ENCODE data around the gene AGFG2. TPM values are rescaled to one million over a fixed set of nuclear protein-coding genes. Genes with fewer than 3 reads are reported as not detected.

AGFG2 gene
- total and polyA plus RNA-seq, 10 of the 15 experiments (the other 5 are each of a cell fraction or from before 2014, with no cell fraction given) = 0.90 to 71.5 (median 25.4) TPM

DNA sequence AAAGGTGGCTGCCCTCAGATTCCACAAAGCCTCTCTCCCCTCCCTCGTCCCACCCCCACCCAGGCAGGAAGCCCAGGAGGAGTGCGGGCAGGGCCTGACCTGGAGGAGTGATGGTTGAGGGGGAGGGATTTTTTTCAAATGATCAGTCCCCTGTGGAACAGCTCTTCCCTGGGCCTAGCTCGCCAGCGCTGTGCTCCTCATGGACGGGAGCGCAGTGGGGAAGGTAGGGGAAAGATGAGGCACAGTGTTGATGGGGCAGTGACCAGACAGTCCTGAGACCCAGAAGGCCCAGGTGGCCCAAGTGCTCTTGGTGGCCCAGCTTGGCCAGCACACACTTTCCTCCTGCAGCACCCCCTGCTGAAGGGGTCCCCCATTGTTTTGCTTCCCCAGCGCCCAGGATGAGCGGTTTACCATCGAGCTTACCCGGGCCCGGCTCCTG lies 26.1 kb downstream of the AGFG2 start (continued):
- TF ChIP-seq TCF3 (IDR thresholded peaks at IDR 0.05; ENCODE audit: borderline replicate concordance, insufficient read depth, low read depth, low read length) (no peak), NFXL1 (IDR thresholded peaks at IDR 0.05; ENCODE audit: borderline replicate concordance) (no peak), CHD4 (IDR thresholded peaks at IDR 0.05) (no peak), ZNF384 (IDR thresholded peaks at IDR 0.05; ENCODE audit: borderline replicate concordance, low read depth, low read length) (no peak), NR2C1 (IDR thresholded peaks at IDR 0.05) (no peak), FOXK2 (IDR thresholded peaks at IDR 0.05) (no peak)

DNA sequence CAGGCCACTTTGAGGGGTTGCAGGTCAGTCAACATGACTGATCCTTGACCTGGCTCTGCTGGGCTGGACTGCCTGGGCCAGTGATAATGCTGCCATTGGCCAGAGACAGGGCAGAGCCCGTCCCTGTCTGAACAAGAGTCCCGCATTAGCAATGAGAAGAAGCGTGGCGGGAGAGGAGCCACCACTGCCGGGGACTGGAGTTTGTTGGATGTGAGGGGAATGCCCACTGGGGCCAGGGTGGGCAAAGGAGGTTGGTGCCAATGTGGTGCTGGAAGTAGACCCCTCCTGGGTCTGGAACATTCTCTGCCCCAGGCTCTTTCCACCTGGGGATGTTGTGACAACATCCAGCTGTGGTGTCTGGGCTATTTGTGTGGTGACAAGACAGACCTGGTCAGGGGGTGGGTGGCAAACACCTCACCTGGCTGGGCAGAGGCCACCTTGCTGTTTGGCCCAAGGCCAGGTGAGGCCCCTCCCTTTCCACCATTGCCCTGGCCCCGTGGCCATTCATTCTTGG lies 27.1 kb downstream of the AGFG2 start:
- BruUV-seq (replicated peaks) = TSS peak; percentile 48

More for the DNA sequence above, 27.1 kb downstream of the AGFG2 start:
- ChIA-PET SMC1A (ENCODE audit: uncharacterized antibody, unreplicated experiment) (interaction anchor here (1.4 to 2.2 kb wide), 2 partner anchors 23 to 139 kb away, joined by 4 to 13 read pairs; partner anchors contain the start of gene POP7), RAD21 (ENCODE audit: unreplicated experiment) (interaction anchor here (1.1 to 3.7 kb wide), 2 partner anchors 18 to 23 kb away, joined by 5 to 21 read pairs; partner anchors contain the start of genes FBXO24 and LRCH4), POLR2A (interaction anchor here (0.6 to 0.9 kb wide), 2 partner anchors 13 to 18 kb away, joined by 4 to 5 read pairs; no protein-coding TSS in a partner anchor), CTCF (interaction anchor here (0.6 to 12.6 kb wide), 9 partner anchors 20 to 287 kb away, joined by 3 to 190 read pairs (median 6); partner anchors contain the start of genes FBXO24, LRCH4, MOSPD3 and POP7)
- no peak for TF ChIP-seq POLR2AphosphoS5 (IDR thresholded peaks at IDR 0.05; ENCODE audit: low read length)
- TF ChIP-seq STAT3 (IDR thresholded peaks at IDR 0.05; ENCODE audit: low read depth, low read length) = no peak
- 0 out of 2 replicates have a peak, but pooled peaks have one; percentile 32 for TF ChIP-seq POLR2A (IDR thresholded peaks at IDR 0.05; ENCODE audit: low read depth, low read length)
- no peak for TF ChIP-seq BHLHE40 (IDR thresholded peaks at IDR 0.05; ENCODE audit: borderline replicate concordance in 1 of 2, low read depth in 2 of 2, low read length in 1 of 2)
- TF ChIP-seq, protein P1, sequence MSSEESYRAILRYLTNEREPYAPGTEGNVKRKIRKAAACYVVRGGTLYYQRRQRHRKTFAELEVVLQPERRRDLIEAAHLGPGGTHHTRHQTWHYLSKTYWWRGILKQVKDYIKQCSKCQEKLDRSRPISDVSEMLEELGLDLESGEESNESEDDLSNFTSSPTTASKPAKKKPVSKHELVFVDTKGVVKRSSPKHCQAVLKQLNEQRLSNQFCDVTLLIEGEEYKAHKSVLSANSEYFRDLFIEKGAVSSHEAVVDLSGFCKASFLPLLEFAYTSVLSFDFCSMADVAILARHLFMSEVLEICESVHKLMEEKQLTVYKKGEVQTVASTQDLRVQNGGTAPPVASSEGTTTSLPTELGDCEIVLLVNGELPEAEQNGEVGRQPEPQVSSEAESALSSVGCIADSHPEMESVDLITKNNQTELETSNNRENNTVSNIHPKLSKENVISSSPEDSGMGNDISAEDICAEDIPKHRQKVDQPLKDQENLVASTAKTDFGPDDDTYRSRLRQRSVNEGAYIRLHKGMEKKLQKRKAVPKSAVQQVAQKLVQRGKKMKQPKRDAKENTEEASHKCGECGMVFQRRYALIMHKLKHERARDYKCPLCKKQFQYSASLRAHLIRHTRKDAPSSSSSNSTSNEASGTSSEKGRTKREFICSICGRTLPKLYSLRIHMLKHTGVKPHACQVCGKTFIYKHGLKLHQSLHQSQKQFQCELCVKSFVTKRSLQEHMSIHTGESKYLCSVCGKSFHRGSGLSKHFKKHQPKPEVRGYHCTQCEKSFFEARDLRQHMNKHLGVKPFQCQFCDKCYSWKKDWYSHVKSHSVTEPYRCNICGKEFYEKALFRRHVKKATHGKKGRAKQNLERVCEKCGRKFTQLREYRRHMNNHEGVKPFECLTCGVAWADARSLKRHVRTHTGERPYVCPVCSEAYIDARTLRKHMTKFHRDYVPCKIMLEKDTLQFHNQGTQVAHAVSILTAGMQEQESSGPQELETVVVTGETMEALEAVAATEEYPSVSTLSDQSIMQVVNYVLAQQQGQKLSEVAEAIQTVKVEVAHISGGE (CRISPR knock-in tag; IDR thresholded peaks at IDR 0.05) = no peak
- no peak for TF ChIP-seq NFYA (IDR thresholded peaks at IDR 0.05; ENCODE audit: borderline replicate concordance, low read depth, low read length)
- TF ChIP-seq, protein P2, sequence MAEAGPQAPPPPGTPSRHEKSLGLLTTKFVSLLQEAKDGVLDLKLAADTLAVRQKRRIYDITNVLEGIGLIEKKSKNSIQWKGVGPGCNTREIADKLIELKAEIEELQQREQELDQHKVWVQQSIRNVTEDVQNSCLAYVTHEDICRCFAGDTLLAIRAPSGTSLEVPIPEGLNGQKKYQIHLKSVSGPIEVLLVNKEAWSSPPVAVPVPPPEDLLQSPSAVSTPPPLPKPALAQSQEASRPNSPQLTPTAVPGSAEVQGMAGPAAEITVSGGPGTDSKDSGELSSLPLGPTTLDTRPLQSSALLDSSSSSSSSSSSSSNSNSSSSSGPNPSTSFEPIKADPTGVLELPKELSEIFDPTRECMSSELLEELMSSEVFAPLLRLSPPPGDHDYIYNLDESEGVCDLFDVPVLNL (IDR thresholded peaks at IDR 0.05; ENCODE audit: low read depth, low read length) = no peak
- TF ChIP-seq RAD51 (IDR thresholded peaks at IDR 0.05) = no peak
- H3K9me3 ChIP-seq (replicated peaks; ENCODE audit: control insufficient read depth, insufficient read depth, low read length) = no peaks in the 10 kb centered on the region
- H3K4me1 ChIP-seq (ENCODE audit: control insufficient read depth, insufficient read depth, low read length) = peaks cover 23% of the 10 kb centered on the region
- no peaks in the 10 kb centered on the region for H3K79me2 ChIP-seq (ENCODE audit: control insufficient read depth, insufficient read depth, low read length)
- DNase-seq (ENCODE audit: low read depth, low spot score) = no peak
- no peaks in the 10 kb centered on the region for H4K20me1 ChIP-seq (ENCODE audit: control insufficient read depth, insufficient read depth)
- no peak overlapping the region for H3K4me3 ChIP-seq
- FAIRE-seq = no peak
- H3K36me3 ChIP-seq (ENCODE audit: control insufficient read depth in 2 of 2, insufficient read depth in 2 of 2, low read length in 1 of 2) = peaks cover 14 to 18% of the 10 kb centered on the region in 2 experiments; a peak in 3 of 4 replicates
- H2AFZ ChIP-seq (ENCODE audit: control insufficient read depth, low read depth, low read length) = no peak overlapping the region
- no peak for ATAC-seq
- 90% methylated on average over 6 of the region's 6 CpGs for WGBS (ENCODE audit: insufficient coverage, insufficient replicate concordance, low lambda C conversion rate, missing lambda C conversion rate)
- intact Hi-C loops (cut with micrococcal nuclease; ENCODE audit: unreplicated experiment) (no loop called here), in situ Hi-C loops (cut with MboI) (no loop called here)
- no peak overlapping the region for H3K9ac ChIP-seq (ENCODE audit: control insufficient read depth, insufficient read depth, low read length)
- H3K4me2 ChIP-seq (ENCODE audit: control insufficient read depth, insufficient read depth) = no peak overlapping the region
- H3K27ac ChIP-seq (ENCODE audit: control insufficient read depth, insufficient read depth) = no peak overlapping the region
- no peaks in the 10 kb centered on the region for H3K27me3 ChIP-seq (replicated peaks in 1 of 2; ENCODE audit: control insufficient read depth in 2 of 2, insufficient read depth in 2 of 2, low read length in 1 of 2)

Data from GM12878 (cell line).